Spleen (tissue), 7 donors: Measurements from ENCODE around the gene JAZF1.

Experiments
- CTCF ChIP-seq, 11 experiments: fragments of 200-600 bp in 7 of 11; fragments of 450-650 bp in 4 of 11; sonication (generic) in 4 of 11; IDR thresholded peaks in 8 of 11; conservative IDR thresholded peaks in 3 of 11; 1 replicate in 7 of 11; 2 replicates in 4 of 11; pipeline versions ENCODE4 v1.4.0 to v1.8.0; 2016 to 2021; ENCODE audit warnings: antibody characterized with exemption in 11 of 11, inconsistent platforms in 4 of 11, mild to moderate bottlenecking in 1 of 11
- POLR2A ChIP-seq, 3 donors: fragments of 450-650 bp; IDR thresholded peaks; one replicate each; pipeline ENCODE4 v1.5.1; 2017; ENCODE audit warnings: antibody characterized with exemption in 3 of 3, mild to moderate bottlenecking in 1 of 3
- donor health status: DM: no; HTN: no; CAD: no; lungs with moderate emphysema.
- donor health status: DM: no; HTN: no; CAD: no.
- donor health status: DM: no; HTN: no; CAD: no.

- TF ChIP-seq POLR2A (IDR thresholded peaks at IDR 0.05) (no peak), CTCF (IDR thresholded peaks at IDR 0.05 in 8 of 11, conservative IDR thresholded peaks at IDR 0.05 in 3 of 11) (no peak)
These were observed 91.5 kb downstream of the JAZF1 start for GRCh38 chr7:28088901-28089714.
